HepG2 (cell line): ENCODE results near the gene HOXB6. TPM values are rescaled to one million over a fixed set of nuclear protein-coding genes. Genes with fewer than 3 reads are reported as not detected.

ENCODE experiments used
- ATAC-seq: fragments of 200-7000 bp; cut with Tn5 transposase; 3 replicates; pipeline ENCODE4 v1.9.1; 2020; ENCODE audit warnings: mild to moderate bottlenecking, moderate library complexity
- BruUV-seq: library from RNA; stranded (reverse); fragments of 400-500 nt; replicated peaks from 2 replicates; lab custom pipeline; 2021; lab: Mats Ljungman, UMichigan
- CTCF ChIA-PET: fragments of 300-600 bp; formaldehyde crosslinking; extraction: SDS; loops from one replicate; lab custom pipeline; 2021; ENCODE audit warnings: low total read pairs, inconsistent platforms, low intra/inter-chr PET ratio; lab: Yijun Ruan, JAX
- POLR2A ChIA-PET: fragments of 350-600 bp; sonication (Branson Sonifier 250); formaldehyde crosslinking; loops from one replicate; lab custom pipeline; 2020; ENCODE audit warnings: antibody characterized with exemption, inconsistent platforms; lab: Yijun Ruan, JAX
- DNase-seq: peaks from one replicate; pipeline ENCODE4 v3.0.0-alpha.2; 2015; ENCODE audit warnings: low spot score
- FAIRE-seq: peaks from 3 replicates; lab custom pipeline; 2011; peaks lifted over from hg19 to GRCh38; lab: Jason Lieb, UNC
- H2AFZ ChIP-seq: one replicate; pipeline ENCODE4 v1.6.1; 2011; ENCODE audit warnings: low read length, inconsistent platforms
- H3K27ac ChIP-seq: fragments of 300-600 bp; 3 replicates; pipeline ENCODE4 v1.8.0; 2011; ENCODE audit warnings: mixed run types, mild to moderate bottlenecking, mixed read lengths, low read length, inconsistent platforms; ENCODE audit not compliant: insufficient read depth; ENCODE audit errors: extremely low read length
- H3K27me3 ChIP-seq, 2 experiments: fragments of 200-600 bp in 1 of 2; 2 replicates in 1 of 2; 3 replicates in 1 of 2; pipeline versions ENCODE4 v1.6.0 to v1.8.0; 2011; ENCODE audit warnings: low read length in 2 of 2, mild to moderate bottlenecking in 2 of 2, moderate library complexity in 2 of 2, inconsistent platforms in 1 of 2; ENCODE audit not compliant: insufficient read depth in 2 of 2, control insufficient read depth in 1 of 2
- H3K36me3 ChIP-seq, 2 experiments: fragments of 200-600 bp in 1 of 2; replicated peaks in 1 of 2; 2 replicates in 1 of 2; 3 replicates in 1 of 2; pipeline versions ENCODE4 v1.5.1 to v1.8.0; 2011; ENCODE audit warnings: low read length in 2 of 2, inconsistent platforms in 1 of 2; ENCODE audit not compliant: insufficient read depth in 2 of 2, control insufficient read depth in 1 of 2
- H3K4me1 ChIP-seq: 2 replicates; pipeline ENCODE4 v1.5.1; 2012; ENCODE audit warnings: low read length, inconsistent platforms; ENCODE audit not compliant: insufficient read depth
- H3K4me2 ChIP-seq: 2 replicates; pipeline ENCODE4 v1.6.0; 2011; ENCODE audit warnings: low read depth, low read length, inconsistent platforms
- H3K4me3 ChIP-seq, 3 experiments: fragments of 200-600 bp in 1 of 3; sonication (generic), shearing (Covaris generic) in 1 of 3; replicated peaks in 1 of 3; 2 replicates each; pipeline ENCODE4 v1.5.1; 2011 to 2016; ENCODE audit warnings: low read length in 3 of 3, inconsistent platforms in 2 of 3, low read depth in 2 of 3, mild to moderate bottlenecking in 2 of 3, control low read depth in 1 of 3, mixed read lengths in 1 of 3; ENCODE audit not compliant: insufficient read depth in 1 of 3
- H3K79me2 ChIP-seq: one replicate; pipeline ENCODE4 v1.6.1; 2011; ENCODE audit warnings: low read length, inconsistent platforms; ENCODE audit not compliant: insufficient read depth
- H3K9ac ChIP-seq: 2 replicates; pipeline ENCODE4 v1.6.0; 2011; ENCODE audit warnings: mild to moderate bottlenecking, low read depth, low read length, inconsistent platforms; ENCODE audit not compliant: insufficient read depth
- H3K9me3 ChIP-seq: 2 replicates; pipeline ENCODE4 v1.5.1; 2012; ENCODE audit warnings: mild to moderate bottlenecking, low read length
- H4K20me1 ChIP-seq: 2 replicates; pipeline ENCODE4 v1.6.0; 2011; ENCODE audit warnings: inconsistent platforms, mild to moderate bottlenecking, low read length, moderate library complexity; ENCODE audit not compliant: insufficient read depth
- MAX ChIP-seq: IDR thresholded peaks from 2 replicates; pipeline ENCODE4 v1.6.1; 2012; ENCODE audit warnings: inconsistent platforms
- MBD4 ChIP-seq: IDR thresholded peaks from 2 replicates; pipeline ENCODE4 v1.6.1; 2012; ENCODE audit warnings: low read length, inconsistent platforms, borderline replicate concordance
- NBN ChIP-seq: fragments of 450-650 bp; conservative IDR thresholded peaks from 2 replicates; pipeline ENCODE4 v1.6.1; 2017
- SMARCC2 ChIP-seq: fragments of 450-650 bp; IDR thresholded peaks from 2 replicates; pipeline ENCODE4 v1.6.1; 2017; ENCODE audit warnings: antibody characterized with exemption, mild to moderate bottlenecking
- SNRNP70 ChIP-seq: fragments of 200-400 bp; formaldehyde crosslinking; IDR thresholded peaks from 2 replicates; pipeline ENCODE4 v1.6.1; 2017; ENCODE audit warnings: mild to moderate bottlenecking, low read depth, low read length, moderate library complexity
- SRSF1 ChIP-seq: fragments of 200-400 bp; formaldehyde crosslinking; optimal IDR thresholded peaks from 2 replicates; pipeline ENCODE3; 2017; ENCODE audit warnings: mild to moderate bottlenecking, low read depth, low read length, moderate library complexity
- THAP11 ChIP-seq: IDR thresholded peaks from 2 replicates; pipeline ENCODE4 v1.6.1; 2016; ENCODE audit warnings: missing biosample characterization, missing genetic modification reagents
- ZC3H13 ChIP-seq: sonication (generic); formaldehyde crosslinking; IDR thresholded peaks from 2 replicates; pipeline ENCODE4 v1.8.1; 2023; ENCODE audit warnings: mild to moderate bottlenecking, missing genetic modification reagents, moderate library complexity
- ZNF343 ChIP-seq: sonication (generic); formaldehyde crosslinking; IDR thresholded peaks from 2 replicates; pipeline ENCODE4 v1.4.0; 2020; ENCODE audit warnings: mild to moderate bottlenecking, missing genetic modification reagents
- ZNF350 ChIP-seq: sonication (generic); formaldehyde crosslinking; IDR thresholded peaks from 2 replicates; pipeline ENCODE4 v1.4.0; 2020; ENCODE audit warnings: mild to moderate bottlenecking, low read depth, missing genetic modification reagents, borderline replicate concordance
- ZNF367 ChIP-seq: sonication (generic); formaldehyde crosslinking; IDR thresholded peaks from 2 replicates; pipeline ENCODE4 v1.4.0; 2020; ENCODE audit warnings: missing genetic modification reagents, borderline replicate concordance
- ZNF576 ChIP-seq: sonication (generic); formaldehyde crosslinking; IDR thresholded peaks from 2 replicates; pipeline ENCODE4 v1.4.0; 2020; ENCODE audit warnings: mild to moderate bottlenecking, missing genetic modification reagents
- ZNF720 ChIP-seq: sonication (generic); formaldehyde crosslinking; IDR thresholded peaks from 2 replicates; pipeline ENCODE4 v1.4.0; 2020; ENCODE audit warnings: missing genetic modification reagents
- ZNF761 ChIP-seq: sonication (generic); formaldehyde crosslinking; conservative IDR thresholded peaks from 2 replicates; pipeline ENCODE4 v1.4.0; 2020; ENCODE audit warnings: mild to moderate bottlenecking, missing genetic modification reagents
- ZNF839 ChIP-seq: sonication (generic); formaldehyde crosslinking; IDR thresholded peaks from 2 replicates; pipeline ENCODE4 v1.4.0; 2020; ENCODE audit warnings: missing genetic modification reagents, mild to moderate bottlenecking, borderline replicate concordance
- WGBS: methylation state at CpG from one replicate; pipeline ENCODE4 v1.1.6; 2017; ENCODE audit warnings: low lambda C conversion rate; 5-methylcytosine and 5-hydroxymethylcytosine counted together
- in situ Hi-C: cut with HindIII; loops from 2 replicates; pipeline ENCODE4 v1.10.0; 2017; ENCODE audit warnings: low pct_unique_long_range_greater_than_20kb; ENCODE audit not compliant: extremely low pct_ligation_motif_present
- intact Hi-C: fragments of 100-400 bp; cut with micrococcal nuclease; formaldehyde crosslinking; loops from one replicate; pipeline ENCODE4 v1.10.0; 2022; ENCODE audit not compliant: unreplicated experiment
- polyA plus RNA-seq, 8 experiments: library from polyadenylated mRNA; depleted of rRNA in 3 of 8; stranded (reverse) in 7 of 8; unstranded in 1 of 8; fragments of >200 nt; fragmentation: Illumina TruSeq in 4 of 8; extraction: Trizol in 4 of 8; gene quantifications; 2 replicates each; pipeline versions ENCODE4 v1.2.1 to v1.2.3, GENCODE V29; 2011 to 2016; ENCODE audit warnings: low read depth in 4 of 8, missing spikeins in 1 of 8, mixed read lengths in 1 of 8; ENCODE audit not compliant: insufficient read depth in 1 of 8
- total RNA-seq, 5 experiments: library from RNA; depleted of rRNA; stranded (reverse); fragments of >200 nt; fragmentation: Illumina TruSeq; extraction: Trizol; gene quantifications; 2 replicates each; pipeline ENCODE4 v1.2.3, GENCODE V29; 2016; ENCODE audit warnings: low read depth in 1 of 5

The HOXB6 gene
- total and polyA plus RNA-seq, 2 of the 13 experiments (the other 11 are each of a cell fraction or from before 2014, with no cell fraction given) = not detected

DNA sequence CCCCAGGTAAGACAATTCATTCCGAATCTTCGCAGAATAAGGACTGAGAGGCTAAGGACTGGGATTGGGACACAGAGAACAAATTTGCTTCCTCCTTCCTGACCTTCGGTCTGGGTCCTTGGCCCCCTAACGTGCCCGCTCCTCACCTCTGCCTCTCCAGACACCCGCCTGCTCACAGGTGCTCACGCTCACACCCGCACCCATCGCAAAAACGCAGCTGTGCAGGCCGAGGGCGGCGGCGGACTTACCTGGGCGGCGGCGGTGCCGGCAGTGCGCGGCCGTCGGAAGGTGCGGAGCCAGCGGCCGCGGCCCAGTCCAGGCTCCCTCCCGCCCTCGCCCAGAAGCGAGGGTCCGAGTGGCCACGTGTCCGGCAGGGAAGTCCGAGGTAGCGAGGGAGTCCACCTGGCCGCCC, 28.5 kb upstream of the HOXB6 start:
- ChIA-PET CTCF (no interaction called here), POLR2A (no interaction called here)
- 0 out of 2 replicates have a peak, but pooled peaks cover 4% of the 10 kb centered on the region for H3K4me1 ChIP-seq
- no peak overlapping the region for H3K9ac ChIP-seq
- BruUV-seq = no TSS peak
- no peaks in the 10 kb centered on the region for H3K36me3 ChIP-seq
- no peak overlapping the region for H3K4me2 ChIP-seq
- no peaks in the 10 kb centered on the region for H3K79me2 ChIP-seq
- TF ChIP-seq ZNF576 (CRISPR knock-in tag) = no peak
- no peak for TF ChIP-seq ZNF761 (CRISPR knock-in tag)
- no peak for DNase-seq
- 52% methylated on average over 34 of the region's 35 CpGs for WGBS
- intact Hi-C loops = no loop called here
- ATAC-seq = no peak
- FAIRE-seq = no peak
- H3K27me3 ChIP-seq = peaks cover 26 to 97% of the 10 kb centered on the region in 2 experiments
- no peak overlapping the region for H3K4me3 ChIP-seq
- H4K20me1 ChIP-seq = no peaks in the 10 kb centered on the region
- no peak overlapping the region for H2AFZ ChIP-seq
- in situ Hi-C loops = no loop called here
- no peak overlapping the region for H3K27ac ChIP-seq
- H3K9me3 ChIP-seq = no peaks in the 10 kb centered on the region

DNA sequence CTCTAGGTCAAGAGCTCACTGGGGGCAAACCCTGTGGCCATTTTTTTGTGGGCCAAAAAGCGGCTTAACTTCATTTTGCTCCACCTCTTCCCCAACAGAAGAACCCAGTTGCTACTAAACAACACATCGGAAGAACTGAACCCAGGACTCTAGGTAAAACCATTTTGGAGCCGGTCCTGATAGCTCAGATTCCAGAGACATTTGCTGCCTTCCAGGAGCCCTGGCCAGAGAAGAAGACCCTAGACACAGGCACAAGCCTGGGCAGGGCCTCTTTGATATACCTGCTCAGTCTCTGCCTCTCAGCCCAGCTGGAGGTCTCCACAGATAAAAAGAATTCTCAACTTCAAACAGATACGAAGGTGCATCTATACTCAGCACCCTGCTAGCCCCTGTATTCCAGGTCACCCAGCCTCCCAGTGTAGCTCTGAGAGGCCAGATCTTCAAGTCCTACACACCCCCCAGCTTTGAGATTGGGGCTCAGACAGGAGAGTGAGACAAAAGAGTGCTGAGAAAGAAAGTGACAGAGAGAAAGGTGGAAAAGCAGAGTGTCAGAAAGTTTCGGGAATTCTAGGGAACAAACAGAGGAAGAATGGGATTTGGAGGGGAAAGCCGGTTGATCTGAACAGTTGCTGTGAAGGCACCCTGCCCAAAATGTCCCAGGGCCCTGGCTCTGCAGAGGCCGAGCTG, 27.9 kb upstream of the HOXB6 start:
- TF ChIP-seq MBD4 = no peak
- TF ChIP-seq ZNF367 (CRISPR knock-in tag) = no peak
- TF ChIP-seq THAP11 (CRISPR knock-in tag) = no peak
- no peak for TF ChIP-seq SMARCC2
- TF ChIP-seq NBN = no peak
- TF ChIP-seq ZNF839 (CRISPR knock-in tag) = no peak
- no peak for TF ChIP-seq SRSF1
- TF ChIP-seq ZNF350 = no peak
- no peak for TF ChIP-seq ZC3H13 (CRISPR knock-in tag)
- TF ChIP-seq ZNF720 (CRISPR knock-in tag) = no peak
- no peak for TF ChIP-seq SNRNP70
- no peak for TF ChIP-seq ZNF343 (CRISPR knock-in tag)
- TF ChIP-seq MAX = no peak
- no peaks in the 10 kb centered on the region for H3K79me2 ChIP-seq
- H3K4me3 ChIP-seq = no peak overlapping the region
- ChIA-PET CTCF (no interaction called here), POLR2A (no interaction called here)
- ATAC-seq (no peak), DNase-seq (no peak), FAIRE-seq (no peak)
- H3K27me3 ChIP-seq = peaks cover 27 to 97% of the 10 kb centered on the region in 2 experiments
- intact Hi-C loops (no loop called here), in situ Hi-C loops (no loop called here)
- H3K9me3 ChIP-seq = no peaks in the 10 kb centered on the region
- 0 out of 2 replicates have a peak, but pooled peaks cover 4% of the 10 kb centered on the region for H3K4me1 ChIP-seq
- BruUV-seq = no TSS peak
- no peak overlapping the region for H3K9ac ChIP-seq
- H4K20me1 ChIP-seq = no peaks in the 10 kb centered on the region
- H2AFZ ChIP-seq = no peak overlapping the region
- no peak overlapping the region for H3K27ac ChIP-seq
- no peak overlapping the region for H3K4me2 ChIP-seq
- 18% methylated on average over 7 of the region's 7 CpGs for WGBS
- H3K36me3 ChIP-seq = no peaks in the 10 kb centered on the region
